Endothelial cell (in vitro differentiated cells): Measurements from ENCODE around the gene FOXK1. TPM values are rescaled to one million over a fixed set of nuclear protein-coding genes. Genes with fewer than 3 reads are reported as not detected.
"Not testable (repeated sequence)": the region's sequence is repeated elsewhere in the genome, so short reads cannot be mapped to it uniquely, and the experiment has no call there.

Experiments
- DNase-seq: peaks from one replicate; pipeline ENCODE4 v3.0.0; 2021; ENCODE audit warnings: low spot score
- H3K27ac Mint-ChIP-seq: one replicate; pipeline ENCODE4 v1.8.0; 2021; ENCODE audit warnings: mixed read lengths, inconsistent platforms; ENCODE audit not compliant: unreplicated experiment
- H3K27me3 Mint-ChIP-seq: one replicate; pipeline ENCODE4 v1.8.0; 2021; ENCODE audit warnings: mild to moderate bottlenecking, moderate library complexity, mixed read lengths, inconsistent platforms; ENCODE audit not compliant: unreplicated experiment
- H3K36me3 Mint-ChIP-seq: one replicate; pipeline ENCODE4 v1.8.0; 2021; ENCODE audit warnings: mild to moderate bottlenecking, low read depth, mixed read lengths, inconsistent platforms; ENCODE audit not compliant: unreplicated experiment
- H3K4me1 Mint-ChIP-seq: one replicate; pipeline ENCODE4 v1.8.0; 2021; ENCODE audit warnings: mild to moderate bottlenecking, mixed read lengths, inconsistent platforms; ENCODE audit not compliant: unreplicated experiment
- H3K4me3 Mint-ChIP-seq: one replicate; pipeline ENCODE4 v1.8.0; 2021; ENCODE audit warnings: mild to moderate bottlenecking, mixed read lengths, inconsistent platforms; ENCODE audit not compliant: unreplicated experiment
- H3K9me3 Mint-ChIP-seq: one replicate; pipeline ENCODE4 v1.8.0; 2021; ENCODE audit warnings: mixed read lengths, inconsistent platforms; ENCODE audit not compliant: unreplicated experiment
- CTCF ChIP-seq: fragments of 200-600 bp; sonication (generic); IDR thresholded peaks from one replicate; pipeline ENCODE4 v1.5.0; 2021; ENCODE audit warnings: antibody characterized with exemption; ENCODE audit not compliant: unreplicated experiment
- total RNA-seq: library from RNA; stranded (reverse); fragmentation: NEBNext Ultra II Directional; extraction: Animal tissue kit (Norgen Biotek cat#: 25700); gene quantifications from one replicate; pipeline ENCODE4 v1.2.1, GENCODE V29; 2021; ENCODE audit not compliant: unreplicated experiment

Gene FOXK1
- total RNA-seq, 1 donor from 2014 or later, result 73.8 TPM

DNA sequence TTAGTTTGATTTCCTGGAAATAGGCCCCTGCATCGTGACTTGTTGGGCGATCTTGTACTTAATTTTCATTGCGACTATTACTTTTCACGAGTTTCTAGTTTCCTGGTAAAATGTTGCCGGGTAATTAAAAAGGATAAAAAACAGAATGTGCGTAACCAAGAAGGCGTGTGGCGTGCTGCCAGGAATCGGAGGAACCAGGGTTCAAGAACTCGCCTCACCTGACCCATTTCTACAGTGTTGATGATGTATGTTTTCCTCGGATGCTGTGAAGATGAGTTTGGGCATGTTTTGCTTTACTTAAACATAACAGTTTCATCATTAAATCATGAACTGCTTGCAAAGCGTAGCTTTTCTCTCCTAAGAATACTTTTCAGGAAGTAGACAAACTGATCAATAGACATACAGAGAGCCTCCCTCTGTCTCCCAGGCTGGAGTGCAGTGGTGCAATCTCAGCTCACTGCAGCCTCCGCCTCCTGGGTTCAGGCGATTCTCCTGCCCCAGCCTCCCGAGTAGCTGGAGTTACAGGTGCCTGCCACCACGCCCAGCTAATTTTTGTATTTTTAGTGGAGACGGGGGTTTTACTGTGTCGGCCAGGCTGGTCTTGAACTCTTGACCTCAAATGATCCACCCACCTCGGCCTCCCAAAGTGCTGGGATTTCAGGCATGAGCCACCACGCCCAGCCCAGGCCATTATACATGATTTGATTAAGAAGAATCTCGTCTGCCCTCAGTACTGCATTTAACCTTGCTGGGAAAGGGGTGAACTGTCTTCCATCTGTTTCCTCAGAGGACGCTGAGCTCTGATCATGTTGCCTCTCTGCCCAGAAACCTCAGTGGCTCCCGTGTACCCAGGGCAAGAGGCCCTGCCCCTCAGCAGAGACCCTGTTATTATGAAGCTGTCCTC lies 9.1 kb downstream of the FOXK1 start:
- Mint-ChIP-seq H3K4me3 (no peak overlapping the region), H3K27ac (no peak overlapping the region), H3K4me1 (peaks cover 16% of the 10 kb centered on the region)

GRCh38 chr7:4692055-4692454 lies 10.0 kb downstream of the FOXK1 start:
- Mint-ChIP-seq H3K9me3 (no peaks in the 10 kb centered on the region), H3K27me3 (peaks cover 2% of the 10 kb centered on the region), H3K4me1 (peaks cover 11% of the 10 kb centered on the region), H3K27ac (no peak overlapping the region), H3K4me3 (no peak overlapping the region), H3K36me3 (peaks cover 7% of the 10 kb centered on the region)
- no peak for DNase-seq
- TF ChIP-seq CTCF, result no peak

More for the DNA sequence above, 9.1 kb downstream of the FOXK1 start:
- Mint-ChIP-seq H3K27me3 (peaks cover 2% of the 10 kb centered on the region), H3K9me3 (no peaks in the 10 kb centered on the region), H3K36me3 (peaks cover 7% of the 10 kb centered on the region)
- DNase-seq, result no peak
- no peak for TF ChIP-seq CTCF

DNA sequence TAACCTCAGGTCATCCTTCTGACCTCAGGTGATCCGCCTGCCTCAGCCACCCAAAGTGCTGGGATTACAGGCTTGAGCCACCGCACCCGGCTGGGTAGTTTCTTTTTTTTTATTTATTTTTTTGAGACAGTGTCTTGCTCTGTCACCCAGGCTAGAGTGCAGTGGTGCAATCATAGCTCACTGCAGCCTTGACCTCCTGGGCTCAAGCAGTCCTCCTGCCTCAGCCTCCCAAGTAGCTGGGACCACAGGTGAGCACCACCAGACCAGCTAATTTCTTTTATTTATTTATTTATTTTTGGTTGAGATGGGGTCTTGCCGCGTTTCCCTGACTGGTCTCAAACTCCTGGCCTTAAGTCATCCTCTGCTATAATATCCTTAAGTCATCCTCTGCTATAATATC lies 10.5 kb downstream of the FOXK1 start:
- not testable (repeated sequence) for H3K9me3 Mint-ChIP-seq, H3K4me3 Mint-ChIP-seq, H3K36me3 Mint-ChIP-seq, DNase-seq, H3K27me3 Mint-ChIP-seq, H3K27ac Mint-ChIP-seq
- H3K4me1 Mint-ChIP-seq, result peaks cover 11% of the 10 kb centered on the region

DNA sequence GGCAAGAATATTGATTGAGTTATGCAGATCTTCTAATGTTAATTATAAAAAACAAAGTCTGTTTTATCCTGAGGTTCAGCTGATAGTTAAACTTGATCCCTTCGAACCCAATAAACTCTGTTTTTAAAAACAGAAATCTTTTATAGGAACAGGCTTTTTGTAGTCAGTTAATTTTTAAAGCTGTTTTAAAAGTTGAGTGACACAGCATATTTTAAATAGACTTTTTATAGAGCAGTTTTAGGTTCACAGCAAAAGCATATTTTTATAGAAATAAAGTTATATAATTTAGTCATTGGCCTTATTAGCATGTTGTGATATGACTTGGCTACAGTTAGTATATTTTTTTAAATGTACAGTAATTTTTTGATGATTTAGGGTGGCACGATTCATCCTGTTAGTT lies 11.1 kb downstream of the FOXK1 start:
- H3K4me3 Mint-ChIP-seq, result no peak overlapping the region
- H3K4me1 Mint-ChIP-seq, result peaks cover 11% of the 10 kb centered on the region
- H3K27ac Mint-ChIP-seq, result no peak overlapping the region
- H3K27me3 Mint-ChIP-seq, result peaks cover 2% of the 10 kb centered on the region
- H3K36me3 Mint-ChIP-seq, result no peaks in the 10 kb centered on the region
- TF ChIP-seq CTCF, result no peak
- no peaks in the 10 kb centered on the region for H3K9me3 Mint-ChIP-seq
- DNase-seq, result no peak

GRCh38 chr7:4693749-4694148 lies 11.7 kb downstream of the FOXK1 start:
- DNase-seq, result no peak
- H3K9me3 Mint-ChIP-seq, result no peaks in the 10 kb centered on the region
- TF ChIP-seq CTCF, result no peak
- no peaks in the 10 kb centered on the region for H3K36me3 Mint-ChIP-seq
- H3K27me3 Mint-ChIP-seq, result peaks cover 2% of the 10 kb centered on the region
- no peak overlapping the region for H3K4me3 Mint-ChIP-seq
- peaks cover 11% of the 10 kb centered on the region for H3K4me1 Mint-ChIP-seq
- H3K27ac Mint-ChIP-seq, result no peak overlapping the region
